ENCODE data around the gene ANO1.

Gene ANO1

GRCh38 chr11:70126494-70126893 lies 48.4 kb downstream of the ANO1 start:
- H2AK5ac ChIP-seq (ENCODE audit: low read length, severe bottlenecking): no peak overlapping the region
- no peak for DNase-seq
- no peak overlapping the region for H2BK120ac ChIP-seq (ENCODE audit: low read depth, low read length)
- H3K4me3 ChIP-seq (ENCODE audit: insufficient read depth in 1 of 2, low read depth in 1 of 2, low read length in 2 of 2): no peak overlapping the region
- 88% methylated on average over 15 of the region's 17 CpGs for WGBS
- H3K4me1 ChIP-seq (ENCODE audit: control insufficient read depth, insufficient read depth, low read depth, low read length): peaks cover 19% of the 10 kb centered on the region
- H3K79me1 ChIP-seq (replicated peaks; ENCODE audit: low read length, poor library complexity, severe bottlenecking): no peaks in the 10 kb centered on the region
- no peak overlapping the region for H2BK12ac ChIP-seq (ENCODE audit: low read length in 2 of 2)
- H3K23ac ChIP-seq (ENCODE audit: low read length in 2 of 2): no peak overlapping the region
- H3K14ac ChIP-seq (ENCODE audit: low read length in 2 of 2): no peak overlapping the region
- H3K27ac ChIP-seq (ENCODE audit: low read length, poor library complexity, severe bottlenecking): no peak overlapping the region
- no peak overlapping the region for H2AFZ ChIP-seq (ENCODE audit: low read depth, low read length)
- H2BK5ac ChIP-seq (ENCODE audit: low read depth, low read length, poor library complexity, severe bottlenecking): no peak overlapping the region
- H3K9me3 ChIP-seq (ENCODE audit: control insufficient read depth, low read length): no peaks in the 10 kb centered on the region
- no peak overlapping the region for H3K9ac ChIP-seq (ENCODE audit: low read length)
- no peak overlapping the region for H3K18ac ChIP-seq (ENCODE audit: low read depth in 1 of 2, low read length in 2 of 2)
- H3K4ac ChIP-seq (ENCODE audit: low read depth in 1 of 2, low read length in 2 of 2): no peak overlapping the region
- H2BK15ac ChIP-seq (ENCODE audit: low read depth, poor library complexity, severe bottlenecking): no peak overlapping the region
- no peak overlapping the region for H4K8ac ChIP-seq (ENCODE audit: low read length)
- no peaks in the 10 kb centered on the region for H3K36me3 ChIP-seq (ENCODE audit: control insufficient read depth in 1 of 2, insufficient read depth in 2 of 2, low read depth in 1 of 2, low read length in 2 of 2)
- H3K27me3 ChIP-seq (ENCODE audit: control insufficient read depth in 1 of 2, insufficient read depth in 1 of 2, low read length in 2 of 2): peaks cover 0 to 21% of the 10 kb centered on the region in 2 experiments
- no peak overlapping the region for H3K4me2 ChIP-seq (ENCODE audit: low read length, poor library complexity, severe bottlenecking)
- H4K91ac ChIP-seq (ENCODE audit: low read length): no peak overlapping the region

GRCh38 chr11:70127653-70128434 lies 49.7 kb downstream of the ANO1 start:
- Histone ChIP-seq H3K27ac (ENCODE audit: low read length, poor library complexity, severe bottlenecking) (peak overlapping the region; percentile 1), H2BK15ac (ENCODE audit: low read depth, poor library complexity, severe bottlenecking) (no peak overlapping the region), H3K4ac (ENCODE audit: low read depth in 1 of 2, low read length in 2 of 2) (no peak overlapping the region), H2BK12ac (ENCODE audit: low read length in 2 of 2) (no peak overlapping the region), H2AK5ac (ENCODE audit: low read length, severe bottlenecking) (no peak overlapping the region), H3K36me3 (ENCODE audit: control insufficient read depth in 1 of 2, insufficient read depth in 2 of 2, low read depth in 1 of 2, low read length in 2 of 2) (no peaks in the 10 kb centered on the region), H3K4me2 (ENCODE audit: low read length, poor library complexity, severe bottlenecking) (no peak overlapping the region), H3K4me1 (ENCODE audit: control insufficient read depth, insufficient read depth, low read depth, low read length) (peaks cover 16% of the 10 kb centered on the region), H3K18ac (ENCODE audit: low read depth in 1 of 2, low read length in 2 of 2) (no peak overlapping the region), H2BK5ac (ENCODE audit: low read depth, low read length, poor library complexity, severe bottlenecking) (no peak overlapping the region), H3K79me1 (replicated peaks; ENCODE audit: low read length, poor library complexity, severe bottlenecking) (no peaks in the 10 kb centered on the region), H3K23ac (ENCODE audit: low read length in 2 of 2) (no peak overlapping the region), H2BK120ac (ENCODE audit: low read depth, low read length) (no peak overlapping the region), H4K8ac (ENCODE audit: low read length) (no peak overlapping the region), H3K9ac (ENCODE audit: low read length) (no peak overlapping the region), H3K14ac (ENCODE audit: low read length in 2 of 2) (no peak overlapping the region), H3K27me3 (ENCODE audit: control insufficient read depth in 1 of 2, insufficient read depth in 1 of 2, low read length in 2 of 2) (peaks cover 0 to 16% of the 10 kb centered on the region in 2 experiments), H3K4me3 (ENCODE audit: insufficient read depth in 1 of 2, low read depth in 1 of 2, low read length in 2 of 2) (no peak overlapping the region), H4K91ac (ENCODE audit: low read length) (no peak overlapping the region), H2AFZ (ENCODE audit: low read depth, low read length) (no peak overlapping the region), H3K9me3 (ENCODE audit: control insufficient read depth, low read length) (no peaks in the 10 kb centered on the region)
- 74% methylated on average over 5 of the region's 6 CpGs for WGBS
- no peak for DNase-seq

GRCh38 chr11:70128435-70128906 lies 50.4 kb downstream of the ANO1 start:
- H3K27me3 ChIP-seq (ENCODE audit: control insufficient read depth in 1 of 2, insufficient read depth in 1 of 2, low read length in 2 of 2): peaks cover 0 to 16% of the 10 kb centered on the region in 2 experiments
- no peak overlapping the region for H2AFZ ChIP-seq (ENCODE audit: low read depth, low read length)
- peaks cover 9% of the 10 kb centered on the region for H3K4me1 ChIP-seq (ENCODE audit: control insufficient read depth, insufficient read depth, low read depth, low read length)
- H3K4me2 ChIP-seq (ENCODE audit: low read length, poor library complexity, severe bottlenecking): no peak overlapping the region
- H3K9me3 ChIP-seq (ENCODE audit: control insufficient read depth, low read length): no peaks in the 10 kb centered on the region
- DNase-seq: no peak
- no peak overlapping the region for H4K91ac ChIP-seq (ENCODE audit: low read length)
- H4K8ac ChIP-seq (ENCODE audit: low read length): no peak overlapping the region
- H2BK12ac ChIP-seq (ENCODE audit: low read length in 2 of 2): no peak overlapping the region
- no peak overlapping the region for H2BK15ac ChIP-seq (ENCODE audit: low read depth, poor library complexity, severe bottlenecking)
- no peak overlapping the region for H2BK5ac ChIP-seq (ENCODE audit: low read depth, low read length, poor library complexity, severe bottlenecking)
- H2BK120ac ChIP-seq (ENCODE audit: low read depth, low read length): no peak overlapping the region
- no peak overlapping the region for H3K23ac ChIP-seq (ENCODE audit: low read length in 2 of 2)
- no peaks in the 10 kb centered on the region for H3K79me1 ChIP-seq (replicated peaks; ENCODE audit: low read length, poor library complexity, severe bottlenecking)
- no peak overlapping the region for H3K4me3 ChIP-seq (ENCODE audit: insufficient read depth in 1 of 2, low read depth in 1 of 2, low read length in 2 of 2)
- no peak overlapping the region for H3K18ac ChIP-seq (ENCODE audit: low read depth in 1 of 2, low read length in 2 of 2)
- no peaks in the 10 kb centered on the region for H3K36me3 ChIP-seq (ENCODE audit: control insufficient read depth in 1 of 2, insufficient read depth in 2 of 2, low read depth in 1 of 2, low read length in 2 of 2)
- H3K4ac ChIP-seq (ENCODE audit: low read depth in 1 of 2, low read length in 2 of 2): no peak overlapping the region
- 83% methylated on average over 14 of the region's 14 CpGs for WGBS
- H2AK5ac ChIP-seq (ENCODE audit: low read length, severe bottlenecking): peak overlapping the region; percentile 42
- H3K9ac ChIP-seq (ENCODE audit: low read length): no peak overlapping the region
- peak overlapping the region; percentile 1 for H3K27ac ChIP-seq (ENCODE audit: low read length, poor library complexity, severe bottlenecking)
- H3K14ac ChIP-seq (ENCODE audit: low read length in 2 of 2): peak overlapping the region in 1 of 2 experiments; percentile 49

GRCh38 chr11:70129051-70129592 lies 51.0 kb downstream of the ANO1 start:
- no peaks in the 10 kb centered on the region for H3K36me3 ChIP-seq (ENCODE audit: control insufficient read depth in 1 of 2, insufficient read depth in 2 of 2, low read depth in 1 of 2, low read length in 2 of 2)
- H3K27me3 ChIP-seq (ENCODE audit: control insufficient read depth in 1 of 2, insufficient read depth in 1 of 2, low read length in 2 of 2): peaks cover 1 to 12% of the 10 kb centered on the region in 2 experiments
- no peak overlapping the region for H4K8ac ChIP-seq (ENCODE audit: low read length)
- DNase-seq: no peak
- no peak overlapping the region for H3K4me3 ChIP-seq (ENCODE audit: insufficient read depth in 1 of 2, low read depth in 1 of 2, low read length in 2 of 2)
- H2AFZ ChIP-seq (ENCODE audit: low read depth, low read length): no peak overlapping the region
- WGBS: 82% methylated on average over 17 of the region's 17 CpGs
- no peak overlapping the region for H3K4ac ChIP-seq (ENCODE audit: low read depth in 1 of 2, low read length in 2 of 2)
- H3K4me1 ChIP-seq (ENCODE audit: control insufficient read depth, insufficient read depth, low read depth, low read length): peaks cover 9% of the 10 kb centered on the region
- no peak overlapping the region for H3K9ac ChIP-seq (ENCODE audit: low read length)
- no peak overlapping the region for H4K91ac ChIP-seq (ENCODE audit: low read length)
- H3K27ac ChIP-seq (ENCODE audit: low read length, poor library complexity, severe bottlenecking): no peak overlapping the region
- no peak overlapping the region for H2BK5ac ChIP-seq (ENCODE audit: low read depth, low read length, poor library complexity, severe bottlenecking)
- no peak overlapping the region for H3K23ac ChIP-seq (ENCODE audit: low read length in 2 of 2)
- no peaks in the 10 kb centered on the region for H3K79me1 ChIP-seq (replicated peaks; ENCODE audit: low read length, poor library complexity, severe bottlenecking)
- peak overlapping the region; percentile 42 for H2AK5ac ChIP-seq (ENCODE audit: low read length, severe bottlenecking)
- no peak overlapping the region for H3K4me2 ChIP-seq (ENCODE audit: low read length, poor library complexity, severe bottlenecking)
- no peak overlapping the region for H2BK12ac ChIP-seq (ENCODE audit: low read length in 2 of 2)
- no peak overlapping the region for H2BK120ac ChIP-seq (ENCODE audit: low read depth, low read length)
- no peak overlapping the region for H2BK15ac ChIP-seq (ENCODE audit: low read depth, poor library complexity, severe bottlenecking)
- H3K14ac ChIP-seq (ENCODE audit: low read length in 2 of 2): peak overlapping the region in 1 of 2 experiments; percentile 49
- no peaks in the 10 kb centered on the region for H3K9me3 ChIP-seq (ENCODE audit: control insufficient read depth, low read length)
- H3K18ac ChIP-seq (ENCODE audit: low read depth in 1 of 2, low read length in 2 of 2): no peak overlapping the region

Measured in mesenchymal stem cell (in vitro differentiated cells and primary cell).